Sigmoid colon (tissue), 7 donors: ENCODE results near the gene FXYD3. TPM values are rescaled to one million over a fixed set of nuclear protein-coding genes. Genes with fewer than 3 reads are reported as not detected.
"Not testable (repeated sequence)": the region's sequence is repeated elsewhere in the genome, so short reads cannot be mapped to it uniquely, and the experiment has no call there.

Experiments
- DNase-seq: peaks from one replicate; pipeline ENCODE4 v3.0.0-alpha.2; 2019
- H3K27ac ChIP-seq, 4 donors: fragments of 200-600 bp; sonication (generic); one replicate each; pipeline ENCODE4 v1.5.1; 2016 to 2019; ENCODE audit warnings: mild to moderate bottlenecking in 1 of 4
- H3K27me3 ChIP-seq, 3 donors: fragments of 200-600 bp; sonication (generic); one replicate each; pipeline ENCODE4 v1.5.1; 2019; ENCODE audit warnings: mild to moderate bottlenecking in 1 of 3
- H3K36me3 ChIP-seq, 4 donors: fragments of 200-600 bp; sonication (generic); one replicate each; pipeline ENCODE4 v1.5.1; 2016 to 2019
- H3K4me1 ChIP-seq, 4 donors: fragments of 200-600 bp; sonication (generic); one replicate each; pipeline ENCODE4 v1.5.1; 2017 to 2019
- H3K4me3 ChIP-seq, 4 donors: fragments of 200-600 bp; sonication (generic); one replicate each; pipeline ENCODE4 v1.5.1; 2017 to 2019; ENCODE audit warnings: mild to moderate bottlenecking in 2 of 4, moderate library complexity in 1 of 4
- H3K9me3 ChIP-seq, 4 donors: fragments of 200-600 bp in 3 of 4; sonication (generic) in 3 of 4; one replicate each; pipeline versions ENCODE4 v1.5.1 to v1.6.1; 2013 to 2019
- CTCF ChIP-seq, 4 experiments: fragments of 450-650 bp in 3 of 4; fragments of 200-600 bp in 1 of 4; IDR thresholded peaks; one replicate each; pipeline ENCODE4 v1.5.1; 2016 to 2019; ENCODE audit warnings: antibody characterized with exemption in 4 of 4, mild to moderate bottlenecking in 3 of 4, moderate library complexity in 2 of 4
- EP300 ChIP-seq, 4 donors: sonication (generic); formaldehyde crosslinking; IDR thresholded peaks; one replicate each; pipeline ENCODE4 v1.6.1; 2017; ENCODE audit warnings: antibody characterized with exemption in 4 of 4
- POLR2A ChIP-seq, 2 donors: fragments of 450-650 bp; IDR thresholded peaks; one replicate each; pipeline ENCODE4 v1.6.1; 2016; ENCODE audit warnings: antibody characterized with exemption in 2 of 2, mild to moderate bottlenecking in 2 of 2, moderate library complexity in 2 of 2
- POLR2AphosphoS5 ChIP-seq, 4 donors: sonication (generic); formaldehyde crosslinking; IDR thresholded peaks; one replicate each; pipeline ENCODE4 v1.6.1; 2017; ENCODE audit warnings: antibody characterized with exemption in 4 of 4
- WGBS, 2 donors: extraction: QIAGEN DNeasy Blood & Tissue Kit; methylation state at CpG; one replicate each; pipeline ENCODE4 v1.1.7; 2013; 5-methylcytosine and 5-hydroxymethylcytosine counted together
- intact Hi-C: fragments of 100-400 bp; cut with DNase I; formaldehyde crosslinking; loops from one replicate; pipeline ENCODE4 v1.15.1; 2023
- polyA plus RNA-seq, 3 donors: library from polyadenylated mRNA; stranded (reverse); fragments of 200-250 nt; gene quantifications; one replicate each; pipeline ENCODE4 v1.2.3, GENCODE V29; 2013
- total RNA-seq, 4 donors: library from RNA; depleted of rRNA; stranded (reverse); fragments of >200 nt; gene quantifications; one replicate each; pipeline ENCODE4 v1.1.0, GENCODE V29; 2016
- donor health status: healthy with polysubstance abuse.
- donor health status: Bipolar disorder and iron deficiency.
- donor health status: healthy.

FXYD3 gene
- total and polyA plus RNA-seq, 7 donors, result 3.7 to 3,333 (median 15.3) TPM

DNA sequence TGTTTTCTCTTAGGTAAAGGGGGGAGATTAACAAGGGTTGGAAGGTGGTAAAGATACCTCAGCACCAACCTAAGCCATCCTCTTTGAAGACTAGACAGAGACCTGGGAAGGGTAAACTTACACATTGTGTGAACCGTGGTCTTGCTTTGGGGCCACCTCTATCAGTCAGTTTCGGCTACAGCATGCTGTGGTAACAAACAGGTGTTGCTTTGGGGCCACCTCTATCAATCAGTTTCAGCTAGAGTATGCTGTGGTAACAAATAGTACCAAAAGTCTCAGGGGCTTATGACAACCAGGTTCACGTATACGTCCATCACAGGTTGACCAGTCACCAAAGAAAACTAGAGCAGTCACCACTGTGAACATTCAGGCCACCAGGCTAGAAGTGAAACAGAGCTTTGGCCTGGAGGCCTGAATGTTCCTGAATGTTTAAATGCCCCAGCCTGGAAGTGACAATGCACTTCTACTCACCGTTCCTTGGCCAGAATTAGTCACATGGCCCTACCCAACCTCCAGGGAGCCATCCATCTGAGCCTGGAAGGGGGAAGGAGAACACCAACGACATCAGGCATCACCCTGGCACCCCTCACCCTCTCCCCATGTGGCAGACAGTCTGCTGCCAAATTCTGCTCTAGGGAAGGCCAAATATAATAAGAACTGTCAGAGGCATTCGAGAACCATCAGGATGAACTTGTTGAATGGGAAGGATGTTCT is 31.3 kb downstream of the FXYD3 start:
- H3K27ac ChIP-seq, result no peak overlapping the region
- intact Hi-C loops, result loop anchor here (10.0 kb wide), 1 partner anchor 118 kb away; the partner anchor contains the start of gene USF2
- no peak overlapping the region for H3K4me3 ChIP-seq
- peaks cover 15 to 61% (median 28%) of the 10 kb centered on the region in 3 donors for H3K27me3 ChIP-seq
- H3K4me1 ChIP-seq, result peaks cover 0 to 15% (median 14%) of the 10 kb centered on the region in 4 donors
- TF ChIP-seq CTCF (IDR thresholded peaks at IDR 0.05), result no peak
- TF ChIP-seq POLR2AphosphoS5 (IDR thresholded peaks at IDR 0.05), result no peak
- TF ChIP-seq POLR2A (IDR thresholded peaks at IDR 0.05), result no peak
- TF ChIP-seq EP300 (IDR thresholded peaks at IDR 0.05), result no peak
- H3K36me3 ChIP-seq, result no peaks in the 10 kb centered on the region
- 76 to 77% methylated on average over 7 of the region's 7 CpGs for WGBS, 2 donors
- no peaks in the 10 kb centered on the region for H3K9me3 ChIP-seq
- no peak for DNase-seq

DNA sequence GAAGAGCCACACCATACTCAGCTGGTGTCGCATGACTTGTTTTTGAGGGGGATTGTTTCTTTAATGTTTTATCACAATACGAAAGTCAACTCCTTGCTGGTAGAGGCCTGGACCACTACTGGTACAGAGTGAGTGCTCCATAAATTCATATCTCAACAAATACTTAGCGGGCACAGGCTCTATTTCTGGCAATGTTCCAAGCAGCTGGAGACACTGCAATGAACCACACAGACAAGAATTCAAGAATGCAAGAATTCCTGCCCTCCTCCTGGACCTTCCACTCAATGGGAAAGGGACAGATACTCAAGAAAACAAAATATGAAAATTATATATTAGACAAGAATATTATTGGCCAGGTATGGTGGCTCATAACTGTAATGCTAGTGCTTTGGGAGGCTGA is 33.8 kb downstream of the FXYD3 start:
- intact Hi-C loops, result loop anchor here (10.0 kb wide), 1 partner anchor 115 kb away; the partner anchor contains the start of gene USF2

DNA sequence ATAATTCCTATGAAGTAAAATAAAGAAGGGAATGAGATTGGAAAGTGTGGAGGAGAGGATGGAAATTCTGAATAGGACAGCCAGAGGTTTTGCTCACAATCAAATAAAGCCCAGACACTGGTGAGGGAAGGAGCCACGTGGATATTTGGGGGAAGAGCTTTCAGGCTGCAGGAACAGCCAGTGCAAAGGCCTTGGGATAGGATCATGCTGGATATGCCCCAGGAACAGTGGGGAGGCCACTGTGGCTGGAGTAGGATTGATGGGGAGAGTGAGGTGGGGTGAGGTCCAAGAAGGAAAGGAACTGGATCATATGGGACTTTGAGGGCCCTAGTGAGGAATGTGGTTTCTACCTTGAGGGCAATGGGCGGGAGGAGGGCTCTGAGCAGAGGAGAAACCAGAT is 34.8 kb downstream of the FXYD3 start:
- Histone ChIP-seq H3K27me3 (peaks cover 10 to 60% (median 29%) of the 10 kb centered on the region in 3 donors), H3K9me3 (no peaks in the 10 kb centered on the region), H3K4me1 (peaks cover 0 to 25% (median 16%) of the 10 kb centered on the region in 4 donors), H3K36me3 (no peaks in the 10 kb centered on the region), H3K4me3 (no peak overlapping the region), H3K27ac (no peak overlapping the region)
- DNase-seq, result no peak
- intact Hi-C loops, result no loop called here
- TF ChIP-seq POLR2AphosphoS5 (IDR thresholded peaks at IDR 0.05) (no peak), POLR2A (IDR thresholded peaks at IDR 0.05) (no peak), EP300 (IDR thresholded peaks at IDR 0.05) (no peak), CTCF (IDR thresholded peaks at IDR 0.05) (no peak)
- WGBS, 2 donors, result 72 to 82% methylated on average over 2 of the region's 2 CpGs

More for the DNA sequence above, 33.8 kb downstream of the FXYD3 start:
- Histone ChIP-seq H3K27ac (no peak overlapping the region), H3K36me3 (no peaks in the 10 kb centered on the region), H3K27me3 (peaks cover 6 to 60% (median 21%) of the 10 kb centered on the region in 3 donors), H3K4me3 (no peak overlapping the region), H3K4me1 (peaks cover 0 to 15% (median 11%) of the 10 kb centered on the region in 4 donors), H3K9me3 (no peaks in the 10 kb centered on the region)
- 71 to 91% methylated on average over 3 of the region's 3 CpGs for WGBS, 2 donors
- no peak for DNase-seq
- TF ChIP-seq EP300 (IDR thresholded peaks at IDR 0.05) (no peak), CTCF (IDR thresholded peaks at IDR 0.05) (no peak), POLR2A (IDR thresholded peaks at IDR 0.05) (no peak), POLR2AphosphoS5 (IDR thresholded peaks at IDR 0.05) (no peak)

DNA sequence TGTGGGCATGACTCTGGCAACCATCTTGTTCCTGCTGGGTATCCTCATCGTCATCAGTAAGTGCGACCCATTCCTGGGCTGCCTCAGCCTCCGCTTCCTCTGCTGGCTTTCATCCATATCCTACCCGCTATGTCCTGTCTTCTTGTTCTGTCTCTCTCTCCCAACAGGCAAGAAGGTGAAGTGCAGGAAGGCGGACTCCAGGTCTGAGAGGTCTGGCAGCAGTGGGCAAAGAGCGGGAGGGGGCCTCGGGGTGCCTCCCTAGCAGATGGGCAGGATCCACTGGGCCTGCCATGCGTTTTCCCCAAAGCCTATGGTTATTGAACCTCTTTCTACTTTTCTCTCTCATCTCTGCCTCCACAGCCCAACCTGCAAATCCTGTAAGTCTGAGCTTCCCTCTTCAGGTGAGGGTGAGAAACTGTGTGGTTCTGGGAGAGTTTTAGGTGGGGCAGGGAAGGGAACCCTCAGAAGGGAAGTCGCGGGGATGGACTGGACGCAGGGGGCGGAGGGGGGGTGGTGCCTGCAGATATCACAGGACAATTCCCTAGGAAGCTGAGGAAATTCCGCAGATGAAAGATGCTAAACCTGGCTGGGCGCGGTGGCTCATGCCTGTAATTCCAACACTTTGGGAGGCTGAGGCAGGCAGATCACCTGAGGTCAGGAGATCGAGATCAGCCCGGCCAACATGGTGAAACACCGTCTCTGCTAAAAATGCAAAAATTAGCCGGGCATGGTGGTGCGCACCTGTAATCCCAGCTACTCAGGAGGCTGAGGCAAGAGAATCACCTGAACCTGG is 35.8 kb downstream of the FXYD3 start:
- intact Hi-C loops, result no loop called here
- WGBS, 2 donors, result 88 to 92% methylated on average over 20 of the region's 20 CpGs
- no peak for DNase-seq
- no peaks in the 10 kb centered on the region for H3K9me3 ChIP-seq
- peaks cover 10 to 67% (median 32%) of the 10 kb centered on the region in 3 donors for H3K27me3 ChIP-seq
- H3K4me3 ChIP-seq, result no peak overlapping the region
- H3K27ac ChIP-seq, result no peak overlapping the region
- H3K4me1 ChIP-seq, result peaks cover 0 to 25% (median 16%) of the 10 kb centered on the region in 4 donors
- H3K36me3 ChIP-seq, result no peaks in the 10 kb centered on the region
- TF ChIP-seq POLR2A (IDR thresholded peaks at IDR 0.05) (no peak), EP300 (IDR thresholded peaks at IDR 0.05) (no peak), CTCF (IDR thresholded peaks at IDR 0.05) (no peak), POLR2AphosphoS5 (IDR thresholded peaks at IDR 0.05) (no peak)

- peaks cover 16 to 77% (median 37%) of the 10 kb centered on the region in 3 donors for H3K27me3 ChIP-seq
- H3K9me3 ChIP-seq, DNase-seq, H3K4me3 ChIP-seq, intact Hi-C loops, H3K27ac ChIP-seq, H3K36me3 ChIP-seq: not testable (repeated sequence)
- 42 to 69% methylated on average over 10 of the region's 10 CpGs for whole genome bisulfite sequencing, 2 donors
- peaks cover 0 to 25% (median 16%) of the 10 kb centered on the region in 4 donors for H3K4me1 ChIP-seq
Measured at GRCh38 chr19:35153129-35153522, 37.5 kb downstream of the FXYD3 start.
